Measurements from ENCODE around the gene FBXW9. TPM values are rescaled to one million over a fixed set of nuclear protein-coding genes. Genes with fewer than 3 reads are reported as not detected.

Gene FBXW9
- total and polyA plus RNA-seq, 2 of the 13 experiments (the other 11 are each of a cell fraction or from before 2014, with no cell fraction given), result 5.7 to 6.1 TPM

GRCh38 chr19:12722566-12723380 is 26.3 kb upstream of the FBXW9 start (continued):
- peak; percentile 19; the same call in 1 of the 2 replicates for TF ChIP-seq TMF1 (CRISPR knock-in tag; IDR thresholded peaks at IDR 0.05; ENCODE audit: low read depth)

GRCh38 chr19:12721656-12722565 is 25.5 kb upstream of the FBXW9 start:
- in situ Hi-C loops (cut with HindIII; ENCODE audit: extremely low pct_ligation_motif_present, low pct_unique_long_range_greater_than_20kb), result no loop called here
- Histone ChIP-seq H3K27me3 (ENCODE audit: control insufficient read depth in 1 of 2, insufficient read depth in 2 of 2, low read length in 2 of 2) (no peaks in the 10 kb centered on the region; a peak in 1 of 5 replicates), H3K27ac (ENCODE audit: extremely low read length, insufficient read depth, low read length) (peak overlapping the region; percentile 77), H3K79me2 (ENCODE audit: insufficient read depth, low read length) (peaks cover 57% of the 10 kb centered on the region), H3K4me3 (replicated peaks in 1 of 3; ENCODE audit: insufficient read depth in 1 of 3, low read depth in 2 of 3, low read length in 3 of 3) (peak overlapping the region; percentile 92 to 96 (median 93)), H3K9ac (ENCODE audit: insufficient read depth, low read depth, low read length) (peak overlapping the region; percentile 87), H3K36me3 (replicated peaks in 1 of 2; ENCODE audit: control insufficient read depth in 1 of 2, insufficient read depth in 2 of 2, low read length in 2 of 2) (peaks cover 2 to 18% of the 10 kb centered on the region in 2 experiments), H3K4me2 (ENCODE audit: low read depth, low read length) (peak overlapping the region; percentile 90), H4K20me1 (ENCODE audit: insufficient read depth, low read length) (no peaks in the 10 kb centered on the region), H3K9me3 (ENCODE audit: low read length) (no peaks in the 10 kb centered on the region), H2AFZ (ENCODE audit: low read length) (no peak overlapping the region), H3K4me1 (ENCODE audit: insufficient read depth, low read length) (peaks cover 17% of the 10 kb centered on the region)
- DNase-seq (ENCODE audit: low spot score), result peak; percentile 52
- CTCF ChIA-PET (ENCODE audit: low intra/inter-chr PET ratio, low total read pairs), result no interaction called here
- ATAC-seq, result peak; percentile 67
- 2% methylated on average over 27 of the region's 65 CpGs for WGBS (ENCODE audit: low lambda C conversion rate)
- POLR2A ChIA-PET, result interaction anchor here (0.6 to 4.8 kb wide), 13 partner anchors 11 to 169 kb away, joined by 3 to 51 read pairs (median 6); partner anchors contain the start of genes FBXW9, GET3, JUNB and RNASEH2A
- BruUV-seq (replicated peaks), result no TSS peak
- intact Hi-C loops (cut with micrococcal nuclease; ENCODE audit: unreplicated experiment), result loop anchor here (1.0 kb wide), 1 partner anchor 15 kb away; the partner anchor contains the start of gene GET3
- no peak for FAIRE-seq
- TF ChIP-seq GZF1 (CRISPR knock-in tag; IDR thresholded peaks at IDR 0.05) (no peak), ZNF367 (CRISPR knock-in tag; IDR thresholded peaks at IDR 0.05; ENCODE audit: borderline replicate concordance) (no peak), ZNF792 (CRISPR knock-in tag; IDR thresholded peaks at IDR 0.05) (no peak), CHD4 (IDR thresholded peaks at IDR 0.05; ENCODE audit: borderline replicate concordance, low read length) (no peak), CEBPB (IDR thresholded peaks at IDR 0.05; ENCODE audit: borderline replicate concordance, low read depth, low read length) (no peak), U2AF1 (optimal IDR thresholded peaks at IDR 0.05; ENCODE audit: low read depth, low read length) (no peak), ZNF264 (CRISPR knock-in tag; IDR thresholded peaks at IDR 0.05) (no peak), ZNF12 (CRISPR knock-in tag; IDR thresholded peaks at IDR 0.05) (no peak), FOXO4 (CRISPR knock-in tag; conservative IDR thresholded peaks at IDR 0.05) (0 out of 2 replicates have a peak, but pooled peaks have one; percentile 27), ZNF562 (CRISPR knock-in tag; IDR thresholded peaks at IDR 0.05; ENCODE audit: borderline replicate concordance) (no peak), THAP7 (CRISPR knock-in tag; IDR thresholded peaks at IDR 0.05) (no peak), ZFX (CRISPR knock-in tag; IDR thresholded peaks at IDR 0.05; ENCODE audit: low read depth) (peak; percentile 37; the same call in 1 of the 2 replicates), ZNF281 (CRISPR knock-in tag; IDR thresholded peaks at IDR 0.05; ENCODE audit: borderline replicate concordance) (peak; percentile 46; the same call in 1 of the 2 replicates), IKZF1 (IDR thresholded peaks at IDR 0.05) (no peak)
